GM12878 (cell line): ENCODE data around the gene HOOK2. TPM values are rescaled to one million over a fixed set of nuclear protein-coding genes. Genes with fewer than 3 reads are reported as not detected.

Experiments
- BRCA1 ChIP-seq: IDR thresholded peaks from 2 replicates; pipeline ENCODE4 v1.6.1; 2011; ENCODE audit warnings: low read depth, low read length, improper control_type of control experiment
- CEBPB ChIP-seq, 2 experiments: fragments of 150-350 bp in 1 of 2; IDR thresholded peaks; 2 replicates each; pipeline ENCODE4 v1.6.1; 2012 to 2014; ENCODE audit warnings: low read depth in 2 of 2, low read length in 2 of 2, borderline replicate concordance in 1 of 2, inconsistent platforms in 1 of 2
- DPF2 ChIP-seq: fragments of 450-650 bp; IDR thresholded peaks from 2 replicates; pipeline ENCODE4 v1.6.1; 2017; ENCODE audit warnings: mild to moderate bottlenecking
- EZH2 ChIP-seq: IDR thresholded peaks from 2 replicates; pipeline ENCODE4 v1.6.1; 2012; ENCODE audit warnings: low read depth, mild to moderate bottlenecking, control low read depth, inconsistent platforms, low read length, borderline replicate concordance; ENCODE audit not compliant: control insufficient read depth
- HDGF ChIP-seq: fragments of 450-650 bp; IDR thresholded peaks from 2 replicates; pipeline ENCODE4 v1.6.1; 2016; ENCODE audit warnings: antibody characterized with exemption
- IKZF2 ChIP-seq, 2 experiments: fragments of 450-650 bp; IDR thresholded peaks; 2 replicates each; pipeline ENCODE4 v1.6.1; 2017; ENCODE audit warnings: mild to moderate bottlenecking in 2 of 2, moderate library complexity in 2 of 2
- JUND ChIP-seq: IDR thresholded peaks from 2 replicates; pipeline ENCODE4 v1.6.1; 2012; ENCODE audit warnings: low read depth, mild to moderate bottlenecking, low read length, improper control_type of control experiment, moderate library complexity
- KDM1A ChIP-seq: fragments of 200-600 bp; sonication (generic); IDR thresholded peaks from 2 replicates; pipeline ENCODE4 v1.6.1; 2016; ENCODE audit warnings: borderline replicate concordance
- NRF1 ChIP-seq: conservative IDR thresholded peaks from 2 replicates; pipeline ENCODE4 v1.6.1; 2011; ENCODE audit warnings: mild to moderate bottlenecking, low read depth, low read length, improper control_type of control experiment
- SRF ChIP-seq, 2 experiments: IDR thresholded peaks; 2 replicates each; pipeline ENCODE4 v1.6.1; 2011; ENCODE audit warnings: low read depth in 2 of 2, low read length in 2 of 2, mild to moderate bottlenecking in 1 of 2, moderate library complexity in 1 of 2
- TBL1XR1 ChIP-seq: IDR thresholded peaks from 2 replicates; pipeline ENCODE4 v1.6.1; 2012; ENCODE audit warnings: low read depth, low read length, improper control_type of control experiment
- YY1 ChIP-seq: IDR thresholded peaks from 2 replicates; pipeline ENCODE4 v1.6.1; 2011; ENCODE audit warnings: low read depth, mild to moderate bottlenecking, low read length
- ZNF207 ChIP-seq: fragments of 450-650 bp; IDR thresholded peaks from 2 replicates; pipeline ENCODE4 v1.6.1; 2014; ENCODE audit warnings: antibody characterized with exemption, mild to moderate bottlenecking, borderline replicate concordance
- ZNF592 ChIP-seq: fragments of 450-650 bp; IDR thresholded peaks from 2 replicates; pipeline ENCODE4 v1.6.1; 2017; ENCODE audit warnings: mild to moderate bottlenecking, moderate library complexity
- ZSCAN29 ChIP-seq: fragments of 450-650 bp; IDR thresholded peaks from 2 replicates; pipeline ENCODE4 v1.6.1; 2017; ENCODE audit warnings: mild to moderate bottlenecking, moderate library complexity
- polyA plus RNA-seq, 11 experiments: library from polyadenylated mRNA; depleted of rRNA in 4 of 11; unstranded in 6 of 11; stranded (reverse) in 5 of 11; fragments of >200 nt; fragmentation: Nextera tagmentation in 4 of 11; fragmentation: Illumina TruSeq in 1 of 11; extraction: Ambion mirVana in 4 of 11; extraction: Trizol in 1 of 11; gene quantifications; 1 replicate in 1 of 11; 2 replicates in 10 of 11; pipeline versions ENCODE4 v1.2.1 to v1.2.3, GENCODE V29; 2011 to 2016; ENCODE audit warnings: inconsistent platforms in 2 of 11, missing spikeins in 2 of 11, low read depth in 1 of 11
- total RNA-seq, 4 experiments: library from RNA; depleted of rRNA in 3 of 4; stranded (reverse); fragments of >200 nt in 3 of 4; fragmentation: Illumina TruSeq in 1 of 4; extraction: Trizol in 1 of 4; gene quantifications; 2 replicates each; pipeline versions ENCODE4 v1.2.1 to v1.2.3, GENCODE V29; 2013 to 2021
- TF ChIP-seq, protein P1 (sequence below): fragments of 150-350 bp; IDR thresholded peaks from 2 replicates; pipeline ENCODE4 v1.6.1; 2014; ENCODE audit warnings: mild to moderate bottlenecking, low read depth, low read length

HOOK2 gene
- total and polyA plus RNA-seq, 10 of the 15 experiments (the other 5 are each of a cell fraction or from before 2014, with no cell fraction given), result 1.5 to 9.6 (median 6.2) TPM

DNA sequence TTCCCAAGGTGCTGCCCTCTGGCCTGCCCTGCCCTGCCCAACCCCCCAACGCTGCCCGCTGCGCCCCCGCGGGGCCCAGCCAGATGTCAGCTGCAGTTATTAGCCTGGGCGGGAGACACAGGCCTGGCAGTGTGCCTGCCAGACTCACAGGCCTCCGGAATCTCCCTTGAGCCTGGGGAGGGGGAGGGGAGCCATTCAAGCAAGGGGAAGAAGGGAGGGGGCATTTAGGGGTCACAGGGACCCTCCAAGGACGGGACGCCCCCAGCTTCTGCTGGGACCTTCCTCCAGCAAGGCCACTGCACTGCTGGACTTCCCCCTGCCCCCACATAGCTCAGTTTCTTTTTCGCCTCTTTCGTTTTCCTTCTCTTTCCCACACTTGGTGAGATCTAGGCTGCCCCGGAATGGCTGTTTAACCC, 13.3 kb upstream of the HOOK2 start (continued):
- TF ChIP-seq HDGF (peak; percentile 41; the same call in 1 of the 2 replicates), ZNF592 (peak; percentile 82), IKZF2 (IDR thresholded peaks at IDR 0.05) (peak; percentile 89 to 92; a peak in 3 of 4 replicates), TBL1XR1 (peak; percentile 94), DPF2 (0 out of 2 replicates have a peak, but pooled peaks have one; percentile 76), ZSCAN29 (no peak), YY1 (peak; percentile 20; the same call in 1 of the 2 replicates), NRF1 (no peak), JUND (no peak), SRF (IDR thresholded peaks at IDR 0.05; ENCODE audit: low read depth in 2 of 2, low read length in 2 of 2) (no peak), ZNF207 (no peak), KDM1A (no peak), EZH2 (no peak), BRCA1 (no peak), CEBPB (IDR thresholded peaks at IDR 0.05; ENCODE audit: borderline replicate concordance in 1 of 2, low read depth in 2 of 2, low read length in 2 of 2) (no peak)
- TF ChIP-seq, protein P1, sequence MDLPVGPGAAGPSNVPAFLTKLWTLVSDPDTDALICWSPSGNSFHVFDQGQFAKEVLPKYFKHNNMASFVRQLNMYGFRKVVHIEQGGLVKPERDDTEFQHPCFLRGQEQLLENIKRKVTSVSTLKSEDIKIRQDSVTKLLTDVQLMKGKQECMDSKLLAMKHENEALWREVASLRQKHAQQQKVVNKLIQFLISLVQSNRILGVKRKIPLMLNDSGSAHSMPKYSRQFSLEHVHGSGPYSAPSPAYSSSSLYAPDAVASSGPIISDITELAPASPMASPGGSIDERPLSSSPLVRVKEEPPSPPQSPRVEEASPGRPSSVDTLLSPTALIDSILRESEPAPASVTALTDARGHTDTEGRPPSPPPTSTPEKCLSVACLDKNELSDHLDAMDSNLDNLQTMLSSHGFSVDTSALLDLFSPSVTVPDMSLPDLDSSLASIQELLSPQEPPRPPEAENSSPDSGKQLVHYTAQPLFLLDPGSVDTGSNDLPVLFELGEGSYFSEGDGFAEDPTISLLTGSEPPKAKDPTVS, result no peak
